GM12878 (cell line): Measurements from ENCODE around the gene RASL10A. TPM values are rescaled to one million over a fixed set of nuclear protein-coding genes. Genes with fewer than 3 reads are reported as not detected.

ENCODE experiments used
- ATF7 ChIP-seq: fragments of 450-650 bp; IDR thresholded peaks from 2 replicates; pipeline ENCODE4 v1.6.1; 2016; ENCODE audit warnings: low read depth, mild to moderate bottlenecking
- BMI1 ChIP-seq: fragments of 450-650 bp; IDR thresholded peaks from 2 replicates; pipeline ENCODE4 v1.6.1; 2016; ENCODE audit warnings: mild to moderate bottlenecking, moderate library complexity, borderline replicate concordance
- CEBPB ChIP-seq, 2 experiments: fragments of 150-350 bp in 1 of 2; IDR thresholded peaks; 2 replicates each; pipeline ENCODE4 v1.6.1; 2012 to 2014; ENCODE audit warnings: low read depth in 2 of 2, low read length in 2 of 2, borderline replicate concordance in 1 of 2, inconsistent platforms in 1 of 2
- HDAC2 ChIP-seq: fragments of 200-600 bp; sonication (generic); IDR thresholded peaks from 2 replicates; pipeline ENCODE4 v1.6.1; 2017
- LARP7 ChIP-seq: fragments of 450-650 bp; IDR thresholded peaks from 2 replicates; pipeline ENCODE4 v1.6.1; 2017; ENCODE audit warnings: mild to moderate bottlenecking
- MXI1 ChIP-seq: fragments of 150-350 bp; IDR thresholded peaks from 2 replicates; pipeline ENCODE4 v1.6.1; 2011; ENCODE audit warnings: low read depth, mild to moderate bottlenecking, inconsistent platforms, low read length, improper control_type of control experiment
- NFIC ChIP-seq: IDR thresholded peaks from 2 replicates; pipeline ENCODE4 v1.6.1; 2012; ENCODE audit warnings: low read depth, mild to moderate bottlenecking, inconsistent platforms, low read length, moderate library complexity
- NR2C2 ChIP-seq: IDR thresholded peaks from 2 replicates; pipeline ENCODE4 v1.6.1; 2011; ENCODE audit warnings: borderline replicate concordance, low read depth; ENCODE audit not compliant: control insufficient read depth, insufficient read length
- NRF1 ChIP-seq: conservative IDR thresholded peaks from 2 replicates; pipeline ENCODE4 v1.6.1; 2011; ENCODE audit warnings: mild to moderate bottlenecking, low read depth, low read length, improper control_type of control experiment
- POU2F2 ChIP-seq: IDR thresholded peaks from 3 replicates; pipeline ENCODE4 v1.6.1; 2011; ENCODE audit warnings: low read depth, mild to moderate bottlenecking, low read length, borderline replicate concordance
- RAD51 ChIP-seq: fragments of 450-650 bp; IDR thresholded peaks from 2 replicates; pipeline ENCODE4 v1.6.1; 2016; ENCODE audit warnings: moderate library complexity, mild to moderate bottlenecking, inconsistent platforms
- RB1 ChIP-seq: fragments of 450-650 bp; formaldehyde crosslinking; IDR thresholded peaks from 2 replicates; pipeline ENCODE4 v1.6.1; 2017; ENCODE audit warnings: mild to moderate bottlenecking, borderline replicate concordance
- RBBP5 ChIP-seq: fragments of 200-600 bp; sonication (generic); conservative IDR thresholded peaks from 2 replicates; pipeline ENCODE4 v1.6.1; 2016
- SIX5 ChIP-seq: IDR thresholded peaks from 2 replicates; pipeline ENCODE4 v1.6.1; 2011; ENCODE audit warnings: mild to moderate bottlenecking, low read depth, low read length, moderate library complexity; ENCODE audit not compliant: severe bottlenecking
- SMARCA5 ChIP-seq: fragments of 450-650 bp; IDR thresholded peaks from 2 replicates; pipeline ENCODE4 v1.6.1; 2017; ENCODE audit warnings: mild to moderate bottlenecking
- SP1 ChIP-seq: IDR thresholded peaks from one replicate; pipeline ENCODE4 v1.6.1; 2011; ENCODE audit warnings: low read depth, low read length
- STAT1 ChIP-seq: fragments of 450-650 bp; conservative IDR thresholded peaks from 2 replicates; pipeline ENCODE4 v1.6.1; 2014; ENCODE audit warnings: antibody characterized with exemption, mild to moderate bottlenecking
- ZBED1 ChIP-seq: IDR thresholded peaks from 2 replicates; pipeline ENCODE4 v1.6.1; 2016; ENCODE audit warnings: borderline replicate concordance
- ZNF207 ChIP-seq: fragments of 450-650 bp; IDR thresholded peaks from 2 replicates; pipeline ENCODE4 v1.6.1; 2014; ENCODE audit warnings: antibody characterized with exemption, mild to moderate bottlenecking, borderline replicate concordance
- polyA plus RNA-seq, 11 experiments: library from polyadenylated mRNA; depleted of rRNA in 4 of 11; unstranded in 6 of 11; stranded (reverse) in 5 of 11; fragments of >200 nt; fragmentation: Nextera tagmentation in 4 of 11; fragmentation: Illumina TruSeq in 1 of 11; extraction: Ambion mirVana in 4 of 11; extraction: Trizol in 1 of 11; gene quantifications; 1 replicate in 1 of 11; 2 replicates in 10 of 11; pipeline versions ENCODE4 v1.2.1 to v1.2.3, GENCODE V29; 2011 to 2016; ENCODE audit warnings: inconsistent platforms in 2 of 11, missing spikeins in 2 of 11, low read depth in 1 of 11
- total RNA-seq, 4 experiments: library from RNA; depleted of rRNA in 3 of 4; stranded (reverse); fragments of >200 nt in 3 of 4; fragmentation: Illumina TruSeq in 1 of 4; extraction: Trizol in 1 of 4; gene quantifications; 2 replicates each; pipeline versions ENCODE4 v1.2.1 to v1.2.3, GENCODE V29; 2013 to 2021
- TF ChIP-seq, protein P1 (sequence below): fragments of 450-650 bp; formaldehyde crosslinking; IDR thresholded peaks from 2 replicates; pipeline ENCODE4 v1.4.0; 2022; ENCODE audit warnings: mild to moderate bottlenecking, moderate library complexity
- TF ChIP-seq, protein P2 (sequence below): fragments of 450-650 bp; IDR thresholded peaks from 2 replicates; pipeline ENCODE4 v1.6.1; 2017; ENCODE audit warnings: antibody characterized with exemption, mild to moderate bottlenecking, moderate library complexity
- TF ChIP-seq, protein P3 (sequence below): fragments of 450-650 bp; IDR thresholded peaks from 2 replicates; pipeline ENCODE4 v1.6.1; 2017; ENCODE audit warnings: mild to moderate bottlenecking, moderate library complexity
- TF ChIP-seq, protein P4 (sequence below): IDR thresholded peaks from 2 replicates; pipeline ENCODE4 v1.6.1; 2012; ENCODE audit warnings: low read depth, low read length, improper control_type of control experiment

RASL10A gene
- total and polyA plus RNA-seq, 10 of the 15 experiments (the other 5 are each of a cell fraction or from before 2014, with no cell fraction given): 0.12 to 0.46 (median 0.21) TPM; not detected in 6

DNA sequence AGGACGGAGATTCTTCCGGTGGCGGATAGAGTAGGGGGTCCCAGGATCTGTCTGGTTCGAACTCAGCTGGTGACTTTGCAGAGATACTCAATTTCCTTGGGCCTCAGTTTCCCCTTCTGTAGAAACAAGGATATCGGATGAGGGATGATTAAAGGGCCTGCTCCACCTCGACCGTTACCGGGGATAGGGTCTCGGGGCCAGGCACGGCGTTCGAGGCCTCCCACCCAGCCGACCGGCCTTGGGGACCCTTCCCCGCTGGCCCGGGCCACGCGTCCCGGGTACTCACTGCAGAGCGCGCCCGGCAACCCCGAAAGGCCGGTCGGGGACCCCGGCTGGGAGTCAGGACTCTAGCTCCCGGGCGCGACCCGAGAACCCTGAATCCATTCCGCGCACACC lies 48.0 kb downstream of the RASL10A start (continued):
- TF ChIP-seq, protein P1, sequence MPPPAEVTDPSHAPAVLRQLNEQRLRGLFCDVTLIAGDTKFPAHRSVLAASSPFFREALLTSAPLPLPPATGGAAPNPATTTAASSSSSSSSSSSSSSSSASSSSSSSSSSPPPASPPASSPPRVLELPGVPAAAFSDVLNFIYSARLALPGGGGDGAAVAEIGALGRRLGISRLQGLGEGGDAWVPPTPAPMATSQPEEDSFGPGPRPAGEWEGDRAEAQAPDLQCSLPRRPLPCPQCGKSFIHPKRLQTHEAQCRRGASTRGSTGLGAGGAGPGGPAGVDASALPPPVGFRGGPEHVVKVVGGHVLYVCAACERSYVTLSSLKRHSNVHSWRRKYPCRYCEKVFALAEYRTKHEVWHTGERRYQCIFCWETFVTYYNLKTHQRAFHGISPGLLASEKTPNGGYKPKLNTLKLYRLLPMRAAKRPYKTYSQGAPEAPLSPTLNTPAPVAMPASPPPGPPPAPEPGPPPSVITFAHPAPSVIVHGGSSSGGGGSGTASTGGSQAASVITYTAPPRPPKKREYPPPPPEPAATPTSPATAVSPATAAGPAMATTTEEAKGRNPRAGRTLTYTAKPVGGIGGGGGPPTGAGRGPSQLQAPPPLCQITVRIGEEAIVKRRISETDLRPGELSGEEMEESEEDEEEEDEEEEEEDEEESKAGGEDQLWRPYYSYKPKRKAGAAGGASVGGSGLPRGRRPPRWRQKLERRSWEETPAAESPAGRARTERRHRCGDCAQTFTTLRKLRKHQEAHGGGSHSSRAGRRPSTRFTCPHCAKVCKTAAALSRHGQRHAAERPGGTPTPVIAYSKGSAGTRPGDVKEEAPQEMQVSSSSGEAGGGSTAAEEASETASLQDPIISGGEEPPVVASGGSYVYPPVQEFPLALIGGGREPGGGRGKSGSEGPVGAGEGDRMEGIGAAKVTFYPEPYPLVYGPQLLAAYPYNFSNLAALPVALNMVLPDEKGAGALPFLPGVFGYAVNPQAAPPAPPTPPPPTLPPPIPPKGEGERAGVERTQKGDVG: no peak
- TF ChIP-seq ATF7 (no peak), CEBPB (IDR thresholded peaks at IDR 0.05; ENCODE audit: borderline replicate concordance in 1 of 2, low read depth in 2 of 2, low read length in 2 of 2) (no peak), BMI1 (no peak), HDAC2 (no peak), NFIC (no peak), LARP7 (no peak), STAT1 (no peak), RBBP5 (no peak), MXI1 (peak; percentile 65), ZNF207 (no peak), ZBED1 (no peak), SMARCA5 (0 out of 2 replicates have a peak, but pooled peaks have one; percentile 0), RB1 (no peak), NRF1 (no peak), NR2C2 (no peak), POU2F2 (no peak), SIX5 (no peak), SP1 (peak; percentile 52), RAD51 (no peak)
- TF ChIP-seq, protein P2, sequence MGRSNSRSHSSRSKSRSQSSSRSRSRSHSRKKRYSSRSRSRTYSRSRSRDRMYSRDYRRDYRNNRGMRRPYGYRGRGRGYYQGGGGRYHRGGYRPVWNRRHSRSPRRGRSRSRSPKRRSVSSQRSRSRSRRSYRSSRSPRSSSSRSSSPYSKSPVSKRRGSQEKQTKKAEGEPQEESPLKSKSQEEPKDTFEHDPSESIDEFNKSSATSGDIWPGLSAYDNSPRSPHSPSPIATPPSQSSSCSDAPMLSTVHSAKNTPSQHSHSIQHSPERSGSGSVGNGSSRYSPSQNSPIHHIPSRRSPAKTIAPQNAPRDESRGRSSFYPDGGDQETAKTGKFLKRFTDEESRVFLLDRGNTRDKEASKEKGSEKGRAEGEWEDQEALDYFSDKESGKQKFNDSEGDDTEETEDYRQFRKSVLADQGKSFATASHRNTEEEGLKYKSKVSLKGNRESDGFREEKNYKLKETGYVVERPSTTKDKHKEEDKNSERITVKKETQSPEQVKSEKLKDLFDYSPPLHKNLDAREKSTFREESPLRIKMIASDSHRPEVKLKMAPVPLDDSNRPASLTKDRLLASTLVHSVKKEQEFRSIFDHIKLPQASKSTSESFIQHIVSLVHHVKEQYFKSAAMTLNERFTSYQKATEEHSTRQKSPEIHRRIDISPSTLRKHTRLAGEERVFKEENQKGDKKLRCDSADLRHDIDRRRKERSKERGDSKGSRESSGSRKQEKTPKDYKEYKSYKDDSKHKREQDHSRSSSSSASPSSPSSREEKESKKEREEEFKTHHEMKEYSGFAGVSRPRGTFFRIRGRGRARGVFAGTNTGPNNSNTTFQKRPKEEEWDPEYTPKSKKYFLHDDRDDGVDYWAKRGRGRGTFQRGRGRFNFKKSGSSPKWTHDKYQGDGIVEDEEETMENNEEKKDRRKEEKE: no peak
- TF ChIP-seq, protein P3, sequence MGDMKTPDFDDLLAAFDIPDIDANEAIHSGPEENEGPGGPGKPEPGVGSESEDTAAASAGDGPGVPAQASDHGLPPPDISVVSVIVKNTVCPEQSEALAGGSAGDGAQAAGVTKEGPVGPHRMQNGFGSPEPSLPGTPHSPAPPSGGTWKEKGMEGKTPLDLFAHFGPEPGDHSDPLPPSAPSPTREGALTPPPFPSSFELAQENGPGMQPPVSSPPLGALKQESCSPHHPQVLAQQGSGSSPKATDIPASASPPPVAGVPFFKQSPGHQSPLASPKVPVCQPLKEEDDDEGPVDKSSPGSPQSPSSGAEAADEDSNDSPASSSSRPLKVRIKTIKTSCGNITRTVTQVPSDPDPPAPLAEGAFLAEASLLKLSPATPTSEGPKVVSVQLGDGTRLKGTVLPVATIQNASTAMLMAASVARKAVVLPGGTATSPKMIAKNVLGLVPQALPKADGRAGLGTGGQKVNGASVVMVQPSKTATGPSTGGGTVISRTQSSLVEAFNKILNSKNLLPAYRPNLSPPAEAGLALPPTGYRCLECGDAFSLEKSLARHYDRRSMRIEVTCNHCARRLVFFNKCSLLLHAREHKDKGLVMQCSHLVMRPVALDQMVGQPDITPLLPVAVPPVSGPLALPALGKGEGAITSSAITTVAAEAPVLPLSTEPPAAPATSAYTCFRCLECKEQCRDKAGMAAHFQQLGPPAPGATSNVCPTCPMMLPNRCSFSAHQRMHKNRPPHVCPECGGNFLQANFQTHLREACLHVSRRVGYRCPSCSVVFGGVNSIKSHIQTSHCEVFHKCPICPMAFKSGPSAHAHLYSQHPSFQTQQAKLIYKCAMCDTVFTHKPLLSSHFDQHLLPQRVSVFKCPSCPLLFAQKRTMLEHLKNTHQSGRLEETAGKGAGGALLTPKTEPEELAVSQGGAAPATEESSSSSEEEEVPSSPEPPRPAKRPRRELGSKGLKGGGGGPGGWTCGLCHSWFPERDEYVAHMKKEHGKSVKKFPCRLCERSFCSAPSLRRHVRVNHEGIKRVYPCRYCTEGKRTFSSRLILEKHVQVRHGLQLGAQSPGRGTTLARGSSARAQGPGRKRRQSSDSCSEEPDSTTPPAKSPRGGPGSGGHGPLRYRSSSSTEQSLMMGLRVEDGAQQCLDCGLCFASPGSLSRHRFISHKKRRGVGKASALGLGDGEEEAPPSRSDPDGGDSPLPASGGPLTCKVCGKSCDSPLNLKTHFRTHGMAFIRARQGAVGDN: peak; percentile 58; the same call in 1 of the 2 replicates
- TF ChIP-seq, protein P4, sequence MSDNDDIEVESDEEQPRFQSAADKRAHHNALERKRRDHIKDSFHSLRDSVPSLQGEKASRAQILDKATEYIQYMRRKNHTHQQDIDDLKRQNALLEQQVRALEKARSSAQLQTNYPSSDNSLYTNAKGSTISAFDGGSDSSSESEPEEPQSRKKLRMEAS: peak; percentile 35
